NK-92 (cell line): ENCODE data around the gene L1CAM.

Experiments used
- DNase-seq: peaks from one replicate; lab custom pipeline; 2025; ENCODE audit not compliant: unreplicated experiment; lab: John Stamatoyannopoulos, UW

The L1CAM gene

GRCh38 chrX:153924149-153924861, 38.3 kb upstream of the L1CAM start:
- DNase-seq = no peak

- no peak for DNase-seq
These were observed 37.2 kb upstream of the L1CAM start for GRCh38 chrX:153922932-153923857.

- DNase-seq = no peak
These were observed 35.8 kb upstream of the L1CAM start for GRCh38 chrX:153921511-153922446.

- DNase-seq = no peak
These were observed 35.1 kb upstream of the L1CAM start for GRCh38 chrX:153921070-153921469.

GRCh38 chrX:153920546-153920945, 34.6 kb upstream of the L1CAM start:
- DNase-seq = no peak

- no peak for DNase-seq
These were observed 33.3 kb upstream of the L1CAM start for GRCh38 chrX:153919281-153919680.

- no peak for DNase-seq
These were observed 31.9 kb upstream of the L1CAM start for GRCh38 chrX:153917869-153918268.

GRCh38 chrX:153913701-153914100, 27.7 kb upstream of the L1CAM start:
- no peak for DNase-seq

- DNase-seq = no peak
These were observed 27.2 kb upstream of the L1CAM start for GRCh38 chrX:153913211-153913610.

- DNase-seq = no peak
These were observed 25.8 kb upstream of the L1CAM start for GRCh38 chrX:153911798-153912197.

GRCh38 chrX:153910446-153910845, 24.5 kb upstream of the L1CAM start:
- DNase-seq = no peak

- DNase-seq = no peak
These were observed 24.0 kb upstream of the L1CAM start for GRCh38 chrX:153909980-153910360.

- DNase-seq = no peak
These were observed 23.3 kb upstream of the L1CAM start for GRCh38 chrX:153909024-153909979.

GRCh38 chrX:153908219-153908860, 22.4 kb upstream of the L1CAM start:
- no peak for DNase-seq

GRCh38 chrX:153907456-153907855, 21.5 kb upstream of the L1CAM start:
- DNase-seq = no peak

- no peak for DNase-seq
These were observed 20.3 kb upstream of the L1CAM start for GRCh38 chrX:153906126-153906917.

GRCh38 chrX:153905481-153906095, 19.6 kb upstream of the L1CAM start:
- DNase-seq = no peak
